ENCODE data around the gene PTPRT.

DNA sequence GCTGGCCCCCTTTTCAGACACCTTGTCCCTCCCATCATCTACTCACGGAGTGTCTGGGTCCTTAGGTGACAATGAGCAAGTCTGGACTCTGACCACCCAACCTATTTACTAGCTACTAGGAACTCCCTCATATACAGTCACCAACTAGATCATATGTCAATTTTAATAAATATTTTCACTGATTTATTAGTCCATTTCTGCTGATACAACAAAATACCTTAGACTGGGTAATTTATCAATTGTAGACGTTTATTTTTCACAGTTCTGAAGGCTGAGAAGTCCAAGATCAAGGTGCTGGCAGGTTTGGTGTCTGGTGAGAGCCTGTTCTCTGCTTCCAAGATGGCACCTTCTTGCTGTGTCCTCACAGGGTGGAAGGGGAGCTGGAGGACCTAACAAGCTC, 229.7 kb downstream of the PTPRT start:
- no peak for TF ChIP-seq MYC (IDR thresholded peaks at IDR 0.05; ENCODE audit: low read depth, low read length)
- TF ChIP-seq, protein P1, sequence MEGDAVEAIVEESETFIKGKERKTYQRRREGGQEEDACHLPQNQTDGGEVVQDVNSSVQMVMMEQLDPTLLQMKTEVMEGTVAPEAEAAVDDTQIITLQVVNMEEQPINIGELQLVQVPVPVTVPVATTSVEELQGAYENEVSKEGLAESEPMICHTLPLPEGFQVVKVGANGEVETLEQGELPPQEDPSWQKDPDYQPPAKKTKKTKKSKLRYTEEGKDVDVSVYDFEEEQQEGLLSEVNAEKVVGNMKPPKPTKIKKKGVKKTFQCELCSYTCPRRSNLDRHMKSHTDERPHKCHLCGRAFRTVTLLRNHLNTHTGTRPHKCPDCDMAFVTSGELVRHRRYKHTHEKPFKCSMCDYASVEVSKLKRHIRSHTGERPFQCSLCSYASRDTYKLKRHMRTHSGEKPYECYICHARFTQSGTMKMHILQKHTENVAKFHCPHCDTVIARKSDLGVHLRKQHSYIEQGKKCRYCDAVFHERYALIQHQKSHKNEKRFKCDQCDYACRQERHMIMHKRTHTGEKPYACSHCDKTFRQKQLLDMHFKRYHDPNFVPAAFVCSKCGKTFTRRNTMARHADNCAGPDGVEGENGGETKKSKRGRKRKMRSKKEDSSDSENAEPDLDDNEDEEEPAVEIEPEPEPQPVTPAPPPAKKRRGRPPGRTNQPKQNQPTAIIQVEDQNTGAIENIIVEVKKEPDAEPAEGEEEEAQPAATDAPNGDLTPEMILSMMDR (IDR thresholded peaks at IDR 0.05; ENCODE audit: low read depth, low read length), result no peak
- TF ChIP-seq, protein P2, sequence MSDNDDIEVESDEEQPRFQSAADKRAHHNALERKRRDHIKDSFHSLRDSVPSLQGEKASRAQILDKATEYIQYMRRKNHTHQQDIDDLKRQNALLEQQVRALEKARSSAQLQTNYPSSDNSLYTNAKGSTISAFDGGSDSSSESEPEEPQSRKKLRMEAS (IDR thresholded peaks at IDR 0.05; ENCODE audit: low read depth, low read length), result no peak

Measured in NB4 (cell line).